IMR-90 (cell line): ENCODE measurements around the gene CCP110. TPM values are rescaled to one million over a fixed set of nuclear protein-coding genes. Genes with fewer than 3 reads are reported as not detected.
A peak's percentile ranks its signal among the peaks of the same experiment; 100 is the strongest.

Experiments
- ATAC-seq: fragments of 200-7000 bp; cut with Tn5 transposase; 2 replicates; pipeline ENCODE4 v1.9.1; 2020; ENCODE audit warnings: low read depth, mild to moderate bottlenecking, moderate library complexity
- BruUV-seq: library from RNA; stranded (reverse); fragments of 400-500 nt; replicated peaks from 2 replicates; lab custom pipeline; 2021; lab: Mats Ljungman, UMichigan
- CTCF ChIA-PET: fragments of 300-600 bp; formaldehyde crosslinking; extraction: SDS; loops from one replicate; lab custom pipeline; 2021; ENCODE audit warnings: antibody characterized with exemption; lab: Yijun Ruan, JAX
- POLR2A ChIA-PET: fragments of 300-600 bp; sonication (Branson Sonifier 250); formaldehyde crosslinking; loops from one replicate; lab custom pipeline; 2022; ENCODE audit warnings: antibody characterized with exemption; ENCODE audit not compliant: unreplicated experiment; lab: Charles Lee
- DNase-seq: peaks from one replicate; pipeline ENCODE4 v3.0.0; 2013
- H2AFZ ChIP-seq: replicated peaks from 2 replicates; pipeline ENCODE3; 2013; ENCODE audit warnings: low read length, mild to moderate bottlenecking; ENCODE audit not compliant: poor library complexity
- H2AK5ac ChIP-seq: 2 replicates; pipeline ENCODE4 v1.6.1; 2013; ENCODE audit warnings: low read depth, low read length, inconsistent platforms
- H2AK9ac ChIP-seq: replicated peaks from 2 replicates; pipeline ENCODE3; 2013; ENCODE audit warnings: mild to moderate bottlenecking, low read depth, low read length, moderate library complexity; ENCODE audit not compliant: poor library complexity
- H2BK120ac ChIP-seq: 2 replicates; pipeline ENCODE4 v1.6.1; 2013; ENCODE audit warnings: low read depth, low read length, inconsistent platforms
- H2BK15ac ChIP-seq: 3 replicates; pipeline ENCODE4 v1.6.1; 2013; ENCODE audit warnings: low read depth, low read length, inconsistent platforms
- H2BK20ac ChIP-seq: 2 replicates; pipeline ENCODE4 v1.6.1; 2013; ENCODE audit warnings: low read depth, mild to moderate bottlenecking, inconsistent platforms, low read length, moderate library complexity
- H2BK5ac ChIP-seq: 2 replicates; pipeline ENCODE4 v1.6.1; 2013; ENCODE audit warnings: mild to moderate bottlenecking, low read depth, low read length, inconsistent platforms; ENCODE audit not compliant: poor library complexity, severe bottlenecking
- H3K14ac ChIP-seq: replicated peaks from 2 replicates; pipeline ENCODE4 v1.6.1; 2013; ENCODE audit warnings: low read depth, low read length, inconsistent platforms
- H3K18ac ChIP-seq: 2 replicates; pipeline ENCODE4 v1.6.1; 2013; ENCODE audit warnings: low read depth, low read length, control low read depth
- H3K23ac ChIP-seq: 2 replicates; pipeline ENCODE4 v1.6.1; 2013; ENCODE audit warnings: low read depth, low read length, inconsistent platforms
- H3K27ac ChIP-seq: 2 replicates; pipeline ENCODE4 v1.5.1; 2013; ENCODE audit warnings: mild to moderate bottlenecking, control low read depth, low read length; ENCODE audit not compliant: insufficient read depth
- H3K27me3 ChIP-seq: 2 replicates; pipeline ENCODE4 v1.6.1; 2013; ENCODE audit warnings: low read length; ENCODE audit not compliant: control insufficient read depth, insufficient read depth
- H3K36me3 ChIP-seq: 2 replicates; pipeline ENCODE4 v1.6.1; 2013; ENCODE audit warnings: low read length, mixed read lengths; ENCODE audit not compliant: control insufficient read depth, insufficient read depth
- H3K4ac ChIP-seq: 2 replicates; pipeline ENCODE4 v1.6.1; 2013; ENCODE audit warnings: low read depth, low read length, inconsistent platforms
- H3K4me1 ChIP-seq: 2 replicates; pipeline ENCODE4 v1.6.1; 2013; ENCODE audit warnings: low read length, mixed read lengths; ENCODE audit not compliant: control insufficient read depth, insufficient read depth
- H3K4me2 ChIP-seq: 2 replicates; pipeline ENCODE4 v1.6.1; 2013; ENCODE audit warnings: low read depth, mild to moderate bottlenecking, control low read depth, low read length, moderate library complexity
- H3K4me3 ChIP-seq: 2 replicates; pipeline ENCODE4 v1.5.1; 2013; ENCODE audit warnings: low read depth, mild to moderate bottlenecking, control low read depth, low read length, moderate library complexity; ENCODE audit not compliant: insufficient read depth
- H3K56ac ChIP-seq: 2 replicates; pipeline ENCODE4 v1.6.1; 2013; ENCODE audit warnings: low read length, inconsistent platforms; ENCODE audit not compliant: insufficient read depth; ENCODE audit errors: extremely low read depth
- H3K79me1 ChIP-seq, 2 experiments: 2 replicates each; pipeline ENCODE4 v1.6.1; 2013; ENCODE audit warnings: low read length in 2 of 2, inconsistent platforms in 1 of 2, low read depth in 1 of 2
- H3K9ac ChIP-seq: 2 replicates; pipeline ENCODE4 v1.6.1; 2013; ENCODE audit warnings: low read depth, low read length, control low read depth
- H3K9me1 ChIP-seq: 2 replicates; pipeline ENCODE4 v1.6.1; 2013; ENCODE audit warnings: low read length, inconsistent platforms; ENCODE audit not compliant: insufficient read depth
- H3K9me3 ChIP-seq: 2 replicates; pipeline ENCODE4 v1.6.1; 2013; ENCODE audit warnings: low read length; ENCODE audit not compliant: control insufficient read depth, insufficient read depth
- H4K20me1 ChIP-seq: 2 replicates; pipeline ENCODE4 v1.6.1; 2013; ENCODE audit warnings: low read length, inconsistent platforms; ENCODE audit not compliant: insufficient read depth
- H4K5ac ChIP-seq: 2 replicates; pipeline ENCODE4 v1.6.1; 2013; ENCODE audit warnings: mild to moderate bottlenecking, low read depth, low read length, control low read depth
- H4K8ac ChIP-seq, 2 experiments: 2 replicates each; pipeline ENCODE4 v1.6.1; 2013; ENCODE audit warnings: low read depth in 2 of 2, low read length in 2 of 2, control low read depth in 1 of 2, inconsistent platforms in 1 of 2
- H4K91ac ChIP-seq: 2 replicates; pipeline ENCODE4 v1.6.1; 2013; ENCODE audit warnings: low read depth, low read length, inconsistent platforms; ENCODE audit not compliant: insufficient read depth
- BHLHE40 ChIP-seq: fragments of 150-350 bp; IDR thresholded peaks from 2 replicates; pipeline ENCODE4 v1.6.1; 2016; ENCODE audit warnings: mild to moderate bottlenecking, low read depth, low read length
- CEBPB ChIP-seq: IDR thresholded peaks from 2 replicates; pipeline ENCODE4 v1.6.1; 2012; ENCODE audit warnings: low read depth, low read length, improper control_type of control experiment
- CHD1 ChIP-seq: IDR thresholded peaks from 2 replicates; pipeline ENCODE4 v1.6.1; 2012; ENCODE audit warnings: low read depth, low read length, improper control_type of control experiment
- FOS ChIP-seq: fragments of 150-350 bp; IDR thresholded peaks from 2 replicates; pipeline ENCODE4 v1.6.1; 2016; ENCODE audit warnings: low read depth, low read length
- MAFK ChIP-seq: IDR thresholded peaks from 2 replicates; pipeline ENCODE4 v1.6.1; 2012; ENCODE audit warnings: low read depth, low read length, improper control_type of control experiment
- MAZ ChIP-seq: IDR thresholded peaks from 2 replicates; pipeline ENCODE4 v1.6.1; 2012; ENCODE audit warnings: low read depth, mild to moderate bottlenecking, low read length, improper control_type of control experiment, moderate library complexity, borderline replicate concordance
- RAD21 ChIP-seq: IDR thresholded peaks from 2 replicates; pipeline ENCODE4 v1.6.1; 2012; ENCODE audit warnings: low read length, improper control_type of control experiment
- RCOR1 ChIP-seq: IDR thresholded peaks from 2 replicates; pipeline ENCODE4 v1.6.1; 2012; ENCODE audit warnings: mild to moderate bottlenecking, low read length, improper control_type of control experiment; ENCODE audit not compliant: insufficient replicate concordance
- RFX5 ChIP-seq: IDR thresholded peaks from 2 replicates; pipeline ENCODE4 v1.8.0; 2012; ENCODE audit warnings: low read depth, mild to moderate bottlenecking, low read length, moderate library complexity
- SMC3 ChIP-seq: fragments of 150-350 bp; IDR thresholded peaks from 2 replicates; pipeline ENCODE4 v1.6.1; 2016; ENCODE audit warnings: low read depth, mild to moderate bottlenecking, antibody characterized with exemption, low read length, moderate library complexity
- WGBS, 2 experiments: methylation state at CpG; one replicate each; pipeline versions ENCODE4 v1.1.5 to v1.1.7; 2013; ENCODE audit warnings: missing lambda C conversion rate in 2 of 2; ENCODE audit not compliant: insufficient read length in 1 of 2; ENCODE audit errors: extremely low coverage in 2 of 2; 5-methylcytosine and 5-hydroxymethylcytosine counted together
- dilution Hi-C: fragments of 300-500 bp; cut with HindIII; formaldehyde crosslinking; loops from one replicate; pipeline ENCODE4 v1.14.3; 2018; ENCODE audit warnings: low sequenced_read_pairs; ENCODE audit not compliant: unreplicated experiment
- in situ Hi-C: fragments of 300-500 bp; cut with MboI; formaldehyde crosslinking; loops from 3 replicates; pipeline ENCODE4 v1.14.3; 2019; ENCODE audit warnings: low sequenced_read_pairs, inconsistent platforms, mixed read lengths
- intact Hi-C: fragments of 100-400 bp; cut with micrococcal nuclease; formaldehyde crosslinking; loops from 2 replicates; pipeline ENCODE4 v1.10.0; 2022
- polyA plus RNA-seq, 3 experiments: library from polyadenylated mRNA; depleted of rRNA; stranded (reverse); fragments of >200 nt; gene quantifications; 2 replicates each; pipeline ENCODE4 v1.2.3, GENCODE V29; 2012; ENCODE audit warnings: low replicate concordance in 1 of 3
- total RNA-seq: library from RNA; depleted of rRNA; stranded (reverse); fragments of >200 nt; gene quantifications from 2 replicates; pipeline ENCODE4 v1.2.3, GENCODE V29; 2012
- TF ChIP-seq, protein P1 (sequence below): fragments of 150-350 bp; IDR thresholded peaks from 2 replicates; pipeline ENCODE4 v1.6.1; 2017; ENCODE audit warnings: mild to moderate bottlenecking, antibody characterized with exemption, low read length, low read depth
- TF ChIP-seq, protein P2 (sequence below): fragments of 150-350 bp; IDR thresholded peaks from 2 replicates; pipeline ENCODE4 v1.6.1; 2016; ENCODE audit warnings: low read depth, mild to moderate bottlenecking, low read length, moderate library complexity, borderline replicate concordance

The CCP110 gene
- total and polyA plus RNA-seq, 2 of the 4 experiments (the other 2 are of a cell fraction): 4.7 to 7.7 TPM

DNA sequence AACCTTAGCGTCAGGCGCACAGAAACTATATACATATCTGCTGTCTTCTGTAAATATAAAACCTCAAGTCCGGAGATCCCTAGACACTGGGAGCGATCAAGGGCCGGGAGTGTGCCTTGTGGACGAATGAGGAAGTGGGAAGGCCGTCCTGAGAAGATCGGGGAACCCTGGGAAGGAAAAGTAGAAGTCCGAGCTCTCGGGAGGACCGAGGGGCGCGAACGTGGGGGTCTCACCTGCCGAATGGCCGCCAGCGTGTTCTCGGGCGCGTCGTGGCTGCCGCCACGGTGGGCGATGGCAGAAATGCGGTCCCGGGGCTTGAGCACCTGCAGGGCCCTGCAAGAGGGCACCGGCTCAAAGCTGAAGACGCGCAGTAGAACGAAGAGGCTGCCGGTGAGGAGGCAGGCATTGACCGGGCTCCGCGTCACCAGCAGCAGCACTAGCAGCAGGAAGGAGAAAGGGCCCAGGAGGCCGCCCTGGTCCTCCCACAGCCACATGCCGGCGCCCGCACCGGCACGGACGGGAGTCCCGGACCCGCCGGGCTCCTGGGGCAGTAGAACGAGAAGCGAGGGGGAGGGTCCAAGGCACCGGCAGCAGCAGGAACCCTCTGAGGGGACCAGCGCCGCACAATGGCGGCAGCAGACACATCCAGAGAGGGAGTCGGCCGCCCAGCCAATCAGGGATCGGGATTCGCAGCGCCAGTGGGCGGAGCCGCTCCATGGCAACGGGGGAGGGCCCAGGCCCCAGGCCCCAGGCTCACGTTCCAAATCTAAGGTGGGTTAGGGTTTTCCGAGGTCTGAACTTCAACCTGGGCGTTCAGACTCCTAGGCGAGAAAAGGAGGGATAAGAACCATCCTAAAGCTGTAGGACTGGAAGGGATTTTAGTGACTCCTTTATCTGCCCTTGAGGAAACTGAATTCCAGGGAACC is 2.0 kb upstream of the CCP110 start, which contains the start of gene GDE1 (continued):
- no peak for TF ChIP-seq MAFK
- peak; percentile 71 for TF ChIP-seq BHLHE40
- TF ChIP-seq RAD21: no peak; the same call in 1 of the 2 replicates
- TF ChIP-seq MAZ: peak; percentile 76; the same call in 1 of the 2 replicates

- peak overlapping the region; percentile 95 for H2AFZ ChIP-seq
- in situ Hi-C loops: no loop called here
- BruUV-seq: no TSS peak
- peaks cover 3% of the 10 kb centered on the region; the same call in 1 of the 2 replicates for H3K4me1 ChIP-seq
- H4K8ac ChIP-seq: peak overlapping the region in 1 of 2 experiments; percentile 87; a peak in 2 of 4 replicates
- ChIA-PET CTCF (interaction anchor here (1.0 kb wide), 1 partner anchor 12 kb away, joined by 5 read pairs; no protein-coding TSS in a partner anchor), POLR2A (no interaction called here)
- H3K27me3 ChIP-seq: no peaks in the 10 kb centered on the region
- no peak overlapping the region for H3K18ac ChIP-seq
- H3K23ac ChIP-seq: no peak overlapping the region
- no peak overlapping the region for H2BK20ac ChIP-seq
- peaks cover 26 to 57% of the 10 kb centered on the region in 2 experiments for H3K79me1 ChIP-seq
- no peak overlapping the region for H4K91ac ChIP-seq
- H4K20me1 ChIP-seq: no peaks in the 10 kb centered on the region
- H2AK5ac ChIP-seq: no peak overlapping the region
- intact Hi-C loops: loop anchor here (2.0 to 5.0 kb wide), 3 partner anchors 32 to 435 kb away; partner anchors contain the start of genes ITPRIPL2 and VPS35L
- no peak overlapping the region; the same call in 2 of the 3 replicates for H2BK15ac ChIP-seq
- H3K9me3 ChIP-seq: no peaks in the 10 kb centered on the region
- no peak overlapping the region for H4K5ac ChIP-seq
- H3K4me3 ChIP-seq: no peak overlapping the region
- H3K36me3 ChIP-seq: no peaks in the 10 kb centered on the region
- dilution Hi-C loops: no loop called here
- ATAC-seq (no peak), DNase-seq (no peak)
- 0 out of 2 replicates have a peak overlapping the region, but pooled peaks have one; percentile 10 for H2BK120ac ChIP-seq
- no peak overlapping the region for H2AK9ac ChIP-seq
- no peak overlapping the region for H3K27ac ChIP-seq
- no peak overlapping the region for H3K9ac ChIP-seq
- no CpG with 5 or more reads among the region's 5 CpGs for WGBS, 2 experiments
- peak overlapping the region; percentile 36; the same call in 1 of the 2 replicates for H3K4ac ChIP-seq
- peak overlapping the region; percentile 47; the same call in 1 of the 2 replicates for H3K4me2 ChIP-seq
- H3K56ac ChIP-seq: no peak overlapping the region
- H2BK5ac ChIP-seq: no peak overlapping the region
- H3K9me1 ChIP-seq: peaks cover 5% of the 10 kb centered on the region
- H3K14ac ChIP-seq: no peak overlapping the region
- no peak for TF ChIP-seq FOS
- TF ChIP-seq RFX5: no peak
- TF ChIP-seq RAD21: no peak
- TF ChIP-seq SMC3: no peak
- TF ChIP-seq, protein P1, sequence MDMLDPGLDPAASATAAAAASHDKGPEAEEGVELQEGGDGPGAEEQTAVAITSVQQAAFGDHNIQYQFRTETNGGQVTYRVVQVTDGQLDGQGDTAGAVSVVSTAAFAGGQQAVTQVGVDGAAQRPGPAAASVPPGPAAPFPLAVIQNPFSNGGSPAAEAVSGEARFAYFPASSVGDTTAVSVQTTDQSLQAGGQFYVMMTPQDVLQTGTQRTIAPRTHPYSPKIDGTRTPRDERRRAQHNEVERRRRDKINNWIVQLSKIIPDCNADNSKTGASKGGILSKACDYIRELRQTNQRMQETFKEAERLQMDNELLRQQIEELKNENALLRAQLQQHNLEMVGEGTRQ: no peak
- TF ChIP-seq MAFK: no peak
- no peak for TF ChIP-seq CHD1
- TF ChIP-seq, protein P2, sequence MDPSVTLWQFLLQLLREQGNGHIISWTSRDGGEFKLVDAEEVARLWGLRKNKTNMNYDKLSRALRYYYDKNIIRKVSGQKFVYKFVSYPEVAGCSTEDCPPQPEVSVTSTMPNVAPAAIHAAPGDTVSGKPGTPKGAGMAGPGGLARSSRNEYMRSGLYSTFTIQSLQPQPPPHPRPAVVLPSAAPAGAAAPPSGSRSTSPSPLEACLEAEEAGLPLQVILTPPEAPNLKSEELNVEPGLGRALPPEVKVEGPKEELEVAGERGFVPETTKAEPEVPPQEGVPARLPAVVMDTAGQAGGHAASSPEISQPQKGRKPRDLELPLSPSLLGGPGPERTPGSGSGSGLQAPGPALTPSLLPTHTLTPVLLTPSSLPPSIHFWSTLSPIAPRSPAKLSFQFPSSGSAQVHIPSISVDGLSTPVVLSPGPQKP: no peak
- no peak for TF ChIP-seq RCOR1
- no peak for TF ChIP-seq CEBPB
Observed at GRCh38 chr16:19522397-19522732, 1.4 kb upstream of the CCP110 start.
